HUES6 (cell line): ENCODE results near the gene NRXN2.

Source experiments
- H3K27ac ChIP-seq: 2 replicates; pipeline ENCODE4 v1.7.0; 2013; ENCODE audit warnings: low read depth, mild to moderate bottlenecking, low read length, inconsistent platforms
- H3K27me3 ChIP-seq: 2 replicates; pipeline ENCODE4 v1.6.1; 2013; ENCODE audit warnings: low read length; ENCODE audit not compliant: control insufficient read depth, insufficient read depth
- H3K36me3 ChIP-seq: 2 replicates; pipeline ENCODE4 v1.6.1; 2013; ENCODE audit warnings: low read length; ENCODE audit not compliant: control insufficient read depth, insufficient read depth
- H3K4me1 ChIP-seq: 2 replicates; pipeline ENCODE4 v1.6.1; 2013; ENCODE audit warnings: low read length; ENCODE audit not compliant: control insufficient read depth, insufficient read depth
- H3K4me3 ChIP-seq: 2 replicates; pipeline ENCODE4 v1.5.1; 2013; ENCODE audit warnings: low read depth, low read length
- H3K9ac ChIP-seq: one replicate; pipeline ENCODE4 v1.6.1; 2013; ENCODE audit warnings: mild to moderate bottlenecking, low read length
- H3K9me3 ChIP-seq: 2 replicates; pipeline ENCODE4 v1.6.1; 2013; ENCODE audit warnings: low read depth, low read length; ENCODE audit not compliant: control insufficient read depth, insufficient read depth

Gene NRXN2

DNA sequence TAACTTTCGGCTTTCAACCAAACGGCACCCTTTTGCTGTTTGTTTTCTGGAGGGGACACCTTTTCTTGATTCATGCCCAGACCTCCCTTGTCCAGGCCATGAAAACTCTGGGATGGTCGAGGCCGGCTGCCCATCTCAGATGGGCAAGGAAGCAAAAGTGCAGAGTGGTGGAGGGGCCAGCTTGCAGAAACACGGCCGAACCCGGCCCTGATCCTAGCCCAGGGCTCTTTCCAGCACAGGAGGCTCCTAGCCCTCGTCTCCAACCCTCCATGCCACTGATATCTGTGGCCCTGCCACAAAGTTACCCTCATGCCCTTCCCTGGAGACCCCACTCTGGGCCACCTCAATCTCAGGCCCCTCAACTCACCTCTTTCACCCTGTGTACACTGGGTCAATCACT, 150.9 kb downstream of the NRXN2 start:
- no peaks in the 10 kb centered on the region for H3K27me3 ChIP-seq
- no peak overlapping the region for H3K4me3 ChIP-seq
- no peaks in the 10 kb centered on the region for H3K36me3 ChIP-seq
- peak overlapping the region; percentile 2 for H3K9ac ChIP-seq
- no peak overlapping the region for H3K27ac ChIP-seq
- H3K9me3 ChIP-seq, result no peaks in the 10 kb centered on the region
- H3K4me1 ChIP-seq, result peaks cover 17% of the 10 kb centered on the region

DNA sequence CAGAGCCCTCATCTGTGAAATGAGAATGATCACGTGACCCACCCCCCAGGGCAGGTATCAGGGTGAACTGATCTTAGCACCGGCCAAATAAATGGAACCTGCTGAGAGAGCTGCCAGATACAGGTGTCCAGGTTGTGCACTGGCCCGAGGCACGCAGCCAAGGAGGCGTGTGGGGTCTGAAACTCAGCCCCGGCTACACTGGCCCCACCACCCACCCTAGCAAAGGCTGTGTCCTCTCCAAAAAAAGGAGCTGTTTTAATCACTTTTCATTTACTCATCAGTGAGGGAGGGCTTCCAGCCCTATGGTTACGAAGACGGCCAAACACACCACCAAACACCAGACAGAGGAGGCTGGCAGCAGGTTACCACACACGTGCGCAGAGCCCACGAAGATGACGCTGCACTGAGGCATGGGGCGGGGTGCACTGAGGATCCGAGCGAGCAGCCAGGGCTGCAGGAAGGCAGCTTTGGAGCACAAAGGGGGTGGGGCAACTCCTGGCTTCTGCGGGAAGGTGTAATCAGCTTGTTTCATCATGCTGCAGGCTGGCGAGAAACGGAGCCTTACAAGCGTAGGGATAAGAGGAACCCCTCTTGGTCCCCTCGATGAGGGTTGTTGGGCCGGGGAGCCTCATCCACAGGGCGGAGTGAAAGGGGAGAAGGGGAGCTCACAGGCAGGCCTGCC, 151.4 kb downstream of the NRXN2 start:
- H3K4me1 ChIP-seq, result peaks cover 23% of the 10 kb centered on the region
- H3K27ac ChIP-seq, result no peak overlapping the region
- no peaks in the 10 kb centered on the region for H3K36me3 ChIP-seq
- no peaks in the 10 kb centered on the region for H3K27me3 ChIP-seq
- H3K9ac ChIP-seq, result peak overlapping the region; percentile 2
- no peak overlapping the region for H3K4me3 ChIP-seq
- no peaks in the 10 kb centered on the region for H3K9me3 ChIP-seq

DNA sequence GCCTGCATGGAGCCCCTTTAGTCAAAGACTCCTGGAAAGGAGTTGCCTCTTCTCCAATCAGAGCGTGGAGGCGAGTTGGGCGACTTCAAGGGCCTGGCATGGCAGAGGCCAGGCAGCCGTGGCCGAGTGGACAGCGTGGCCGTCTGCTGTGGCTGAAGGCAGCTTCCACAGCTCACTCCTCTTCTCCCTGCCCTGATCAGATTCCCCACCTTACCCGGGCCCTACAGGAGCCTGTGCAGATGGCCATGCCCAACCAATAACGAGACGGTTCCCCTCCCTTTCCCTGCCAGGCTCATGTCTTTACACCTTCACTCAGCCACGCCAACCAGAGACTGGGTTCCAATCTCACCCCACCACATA, 152.0 kb downstream of the NRXN2 start:
- H3K9me3 ChIP-seq, result no peaks in the 10 kb centered on the region
- no peaks in the 10 kb centered on the region for H3K27me3 ChIP-seq
- no peaks in the 10 kb centered on the region for H3K36me3 ChIP-seq
- no peak overlapping the region for H3K27ac ChIP-seq
- no peak overlapping the region for H3K9ac ChIP-seq
- peaks cover 27% of the 10 kb centered on the region for H3K4me1 ChIP-seq
- H3K4me3 ChIP-seq, result no peak overlapping the region

DNA sequence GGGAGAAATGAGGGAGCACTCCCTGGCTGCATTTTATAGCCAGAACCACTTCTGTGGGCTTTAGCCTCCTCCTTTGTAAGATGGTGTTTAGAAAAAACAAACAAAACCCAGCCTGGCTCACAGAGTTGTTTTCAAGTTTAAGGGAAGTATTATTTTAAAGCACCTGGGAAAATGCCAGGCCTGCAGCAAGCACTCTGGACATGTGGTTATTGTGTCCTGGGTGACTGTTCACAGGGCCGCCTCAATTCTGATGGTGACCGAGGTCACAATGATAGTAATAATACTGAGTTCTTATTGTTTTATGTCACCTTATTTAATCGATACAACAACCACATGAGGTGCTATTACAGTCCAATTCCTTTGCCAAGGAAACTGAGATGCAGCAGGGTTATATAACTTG, 152.7 kb downstream of the NRXN2 start:
- Histone ChIP-seq H3K36me3 (no peaks in the 10 kb centered on the region), H3K4me1 (peaks cover 34% of the 10 kb centered on the region), H3K27me3 (no peaks in the 10 kb centered on the region), H3K9ac (no peak overlapping the region), H3K27ac (no peak overlapping the region), H3K9me3 (no peaks in the 10 kb centered on the region), H3K4me3 (no peak overlapping the region)

DNA sequence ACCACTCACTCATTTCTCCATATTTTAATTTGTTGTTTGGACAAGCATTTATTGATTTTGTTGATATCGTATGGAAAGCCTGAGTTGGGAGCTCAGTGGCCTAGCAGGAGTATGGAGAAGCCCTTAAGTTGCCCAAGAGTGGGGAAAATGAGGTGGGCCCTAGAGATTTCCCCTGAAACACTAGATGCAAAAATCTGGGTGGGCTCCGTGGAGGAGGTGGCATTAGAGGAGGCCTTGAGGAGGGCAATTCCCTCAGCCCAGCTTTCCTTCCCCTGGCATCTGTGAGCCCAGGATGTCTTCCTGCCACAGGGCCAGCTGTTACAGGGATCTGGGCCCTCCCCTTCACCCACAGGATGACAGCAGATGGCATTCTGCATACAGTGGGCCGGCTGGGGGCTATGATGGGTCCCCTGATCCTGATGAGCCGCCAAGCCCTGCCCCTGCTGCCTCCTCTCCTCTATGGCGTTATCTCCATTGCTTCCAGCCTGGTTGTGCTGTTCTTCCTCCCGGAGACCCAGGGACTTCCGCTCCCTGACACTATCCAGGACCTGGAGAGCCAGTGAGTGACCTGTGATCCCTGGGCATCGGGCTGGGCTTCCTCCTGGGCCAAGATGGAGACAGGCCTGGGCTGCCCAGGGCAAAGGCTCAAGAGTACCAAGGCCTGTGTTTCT, 153.6 kb downstream of the NRXN2 start:
- no peaks in the 10 kb centered on the region for H3K9me3 ChIP-seq
- no peaks in the 10 kb centered on the region for H3K27me3 ChIP-seq
- H3K4me3 ChIP-seq, result no peak overlapping the region
- peaks cover 38% of the 10 kb centered on the region for H3K4me1 ChIP-seq
- H3K9ac ChIP-seq, result no peak overlapping the region
- no peak overlapping the region for H3K27ac ChIP-seq
- no peaks in the 10 kb centered on the region for H3K36me3 ChIP-seq

DNA sequence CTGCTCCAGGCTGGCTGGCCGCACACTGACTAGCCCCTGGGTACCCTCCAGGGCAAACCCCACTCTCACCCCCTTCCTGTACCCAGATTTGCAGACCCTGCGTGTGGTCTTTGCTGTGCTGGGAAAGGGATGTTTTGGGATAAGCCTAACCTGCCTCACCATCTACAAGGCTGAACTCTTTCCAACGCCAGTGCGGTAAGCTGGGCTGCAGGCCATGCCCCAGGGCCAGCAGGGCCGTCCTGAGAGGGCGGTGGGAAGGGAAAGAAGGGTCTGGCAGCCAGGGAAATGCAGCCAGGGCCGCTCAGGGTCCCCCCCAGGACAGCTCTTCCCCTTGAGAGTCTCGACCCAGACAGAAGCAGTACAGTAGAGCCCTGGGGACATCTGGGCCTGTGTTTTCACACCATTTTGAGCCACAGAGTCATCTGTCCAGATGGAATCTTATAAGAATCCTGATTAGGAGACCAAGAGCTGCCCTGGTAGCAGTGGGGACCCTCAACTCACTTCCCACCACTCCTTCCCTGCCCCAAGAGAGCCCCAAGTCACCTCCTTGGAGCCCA, 154.3 kb downstream of the NRXN2 start:
- H3K4me3 ChIP-seq, result no peak overlapping the region
- peaks cover 38% of the 10 kb centered on the region for H3K4me1 ChIP-seq
- no peak overlapping the region for H3K9ac ChIP-seq
- H3K27ac ChIP-seq, result no peak overlapping the region
- H3K36me3 ChIP-seq, result no peaks in the 10 kb centered on the region
- no peaks in the 10 kb centered on the region for H3K27me3 ChIP-seq
- H3K9me3 ChIP-seq, result no peaks in the 10 kb centered on the region

DNA sequence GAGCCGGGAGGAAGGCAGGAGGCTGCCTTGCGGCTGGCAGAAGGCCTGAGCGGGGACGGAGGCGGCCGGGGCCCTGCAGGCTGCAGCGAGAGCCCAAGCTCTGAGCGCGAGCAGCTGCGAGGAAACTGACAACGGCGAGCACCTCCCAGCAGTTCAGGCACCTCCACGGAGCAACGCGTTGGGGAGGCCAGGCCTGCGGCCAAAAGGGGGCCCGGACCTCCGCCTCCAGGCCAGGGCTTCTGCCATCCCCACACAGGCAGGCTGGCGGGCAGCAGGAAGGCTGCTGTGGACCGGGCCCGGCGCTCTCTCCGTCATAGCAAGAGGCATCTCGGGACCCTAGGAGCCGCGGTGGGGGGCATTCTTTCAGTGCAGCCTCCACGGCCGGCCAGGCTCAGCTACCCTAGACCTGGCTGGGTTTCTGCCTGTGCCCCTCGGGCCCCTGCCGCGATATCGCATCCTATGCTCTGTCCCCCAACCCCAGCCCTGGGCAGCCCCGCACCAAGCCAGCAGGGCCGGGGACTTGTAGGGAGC, 154.9 kb downstream of the NRXN2 start:
- H3K27me3 ChIP-seq, result no peaks in the 10 kb centered on the region
- no peak overlapping the region for H3K27ac ChIP-seq
- no peak overlapping the region for H3K9ac ChIP-seq
- no peaks in the 10 kb centered on the region for H3K9me3 ChIP-seq
- H3K4me1 ChIP-seq, result peaks cover 38% of the 10 kb centered on the region
- H3K4me3 ChIP-seq, result no peak overlapping the region
- no peaks in the 10 kb centered on the region for H3K36me3 ChIP-seq

DNA sequence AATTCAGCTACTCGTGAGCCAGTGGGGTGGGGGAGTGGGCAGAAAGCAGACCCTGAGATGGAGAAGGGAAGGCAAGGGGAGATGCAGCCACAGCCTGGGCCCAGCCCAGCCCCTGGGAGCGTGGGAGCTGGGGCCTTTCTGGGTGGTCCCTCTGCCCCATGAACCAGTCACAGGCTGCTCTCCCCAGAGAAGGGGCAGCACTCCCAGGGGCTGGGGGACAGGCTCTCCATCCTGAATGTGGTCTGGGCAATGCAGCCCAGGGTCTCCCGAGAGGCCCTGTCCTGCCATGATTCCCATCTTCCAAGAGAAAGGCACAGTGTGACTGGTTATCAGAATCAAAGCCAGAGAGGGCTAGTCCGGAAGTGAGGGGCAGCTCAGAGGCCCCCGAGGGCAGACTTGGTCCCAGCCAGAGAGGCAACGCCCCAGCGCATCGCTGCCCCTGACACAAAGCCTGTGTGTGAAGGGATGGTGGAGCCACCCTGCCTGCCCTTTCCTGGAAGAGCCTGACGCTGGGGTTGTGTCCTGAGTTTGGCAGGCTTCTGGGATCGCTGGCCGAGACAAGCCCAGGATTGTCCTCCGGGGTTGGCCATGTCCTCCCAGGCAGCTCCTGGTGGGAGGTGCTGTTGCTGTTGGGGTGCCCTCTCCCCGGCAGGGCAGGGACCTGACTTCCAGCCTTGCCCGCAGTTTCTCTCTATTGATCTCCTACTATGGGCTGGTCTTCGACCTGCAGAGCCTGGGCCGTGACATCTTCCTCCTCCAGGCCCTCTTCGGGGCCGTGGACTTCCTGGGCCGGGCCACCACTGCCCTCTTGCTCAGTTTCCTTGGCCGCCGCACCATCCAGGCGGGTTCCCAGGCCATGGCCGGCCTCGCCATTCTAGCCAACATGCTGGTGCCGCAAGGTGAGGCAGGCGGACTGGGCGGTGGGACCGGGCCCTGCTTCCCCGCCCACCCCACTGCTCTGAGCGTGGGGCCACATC, 155.8 kb downstream of the NRXN2 start:
- H3K27me3 ChIP-seq, result no peaks in the 10 kb centered on the region
- H3K9me3 ChIP-seq, result no peaks in the 10 kb centered on the region
- H3K36me3 ChIP-seq, result no peaks in the 10 kb centered on the region
- peak overlapping the region; percentile 68 for H3K27ac ChIP-seq
- H3K4me3 ChIP-seq, result peak overlapping the region; percentile 33
- H3K9ac ChIP-seq, result peak overlapping the region; percentile 84
- peaks cover 36% of the 10 kb centered on the region for H3K4me1 ChIP-seq

DNA sequence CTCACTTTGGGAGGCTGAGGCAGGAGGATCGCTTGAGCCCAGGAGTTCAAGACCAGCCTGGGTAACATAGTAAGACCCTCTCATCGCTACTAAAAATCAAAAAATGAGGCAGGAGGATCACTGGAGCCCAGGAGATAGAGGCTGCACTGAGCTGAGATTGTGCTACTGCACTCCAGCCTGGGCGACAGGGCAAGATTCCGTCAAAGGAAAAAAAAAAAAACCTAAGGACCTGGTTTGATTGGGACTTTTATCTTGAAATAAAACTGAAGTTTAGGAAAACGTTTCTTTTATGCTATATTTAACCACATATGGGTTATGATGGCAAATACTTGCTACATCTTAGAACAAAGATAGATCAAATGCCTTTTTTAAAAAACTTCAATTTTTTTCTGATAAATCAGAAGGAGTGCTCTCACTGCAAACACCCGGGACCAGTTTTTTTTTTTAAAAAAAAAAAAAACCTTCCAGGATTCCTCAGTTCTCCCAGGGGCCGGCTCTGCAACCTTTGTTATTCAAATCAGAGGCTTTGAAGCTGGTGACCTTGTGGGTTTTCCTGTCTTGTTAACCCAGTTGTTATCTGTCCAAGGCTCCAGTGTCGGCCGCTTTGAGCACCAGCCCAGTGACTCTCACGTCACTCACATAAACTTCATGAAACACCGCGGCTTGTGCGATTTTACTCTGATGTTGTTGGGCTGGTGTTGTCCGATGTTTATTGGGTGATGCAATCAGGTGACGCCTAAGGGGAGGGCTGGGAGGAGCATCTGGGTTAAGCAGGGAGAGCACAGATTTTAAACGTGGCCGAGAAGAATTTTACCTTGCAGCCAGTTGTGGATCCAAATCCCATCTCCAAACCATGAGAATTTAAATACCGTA, 156.7 kb downstream of the NRXN2 start:
- Histone ChIP-seq H3K27me3 (no peaks in the 10 kb centered on the region), H3K9ac (peak overlapping the region; percentile 84), H3K9me3 (no peaks in the 10 kb centered on the region), H3K4me1 (peaks cover 29% of the 10 kb centered on the region), H3K36me3 (no peaks in the 10 kb centered on the region), H3K4me3 (peak overlapping the region; percentile 33), H3K27ac (peak overlapping the region; percentile 68)
